Pons (tissue), 1 donor: ENCODE measurements around the gene C10orf88.
A peak's percentile ranks its signal among the peaks of the same experiment; 100 is the strongest.
"Not testable (repeated sequence)": the region's sequence is repeated elsewhere in the genome, so short reads cannot be mapped to it uniquely, and the experiment has no call there.

Experiments
- DNase-seq: peaks from one replicate; pipeline ENCODE4 v3.0.0-alpha.2; 2016; ENCODE audit warnings: low spot score

C10orf88 gene

GRCh38 chr10:122962405-122962804 is 8.4 kb upstream of the C10orf88 start:
- DNase-seq: no peak

GRCh38 chr10:122957474-122957873 is 3.4 kb upstream of the C10orf88 start:
- DNase-seq: no peak

- no peak for DNase-seq
These were observed 1.9 kb upstream of the C10orf88 start for GRCh38 chr10:122955892-122956291.

GRCh38 chr10:122954731-122955050 is 664 bp upstream of the C10orf88 start:
- DNase-seq: no peak

- DNase-seq: no peak
These were observed 4.7 kb downstream of the C10orf88 start for GRCh38 chr10:122949296-122949695.

- no peak for DNase-seq
These were observed 14.0 kb downstream of the C10orf88 start for GRCh38 chr10:122939856-122940543.

- no peak for DNase-seq
These were observed 14.7 kb downstream of the C10orf88 start for GRCh38 chr10:122939133-122939855.

GRCh38 chr10:122931088-122931906 is 22.7 kb downstream of the C10orf88 start:
- DNase-seq: no peak

- no peak for DNase-seq
These were observed 23.9 kb downstream of the C10orf88 start for GRCh38 chr10:122930140-122930539.

GRCh38 chr10:122915700-122916099 is 38.3 kb downstream of the C10orf88 start:
- DNase-seq: no peak

- peak; percentile 5 for DNase-seq
These were observed 42.0 kb downstream of the C10orf88 start for GRCh38 chr10:122911889-122912484.

- no peak for DNase-seq
These were observed 43.7 kb downstream of the C10orf88 start, which contains the start of gene FAM24A for GRCh38 chr10:122910310-122910709. Gene FAM24A (plus strand): TSS chr10:122910610. CDS start chr10:122911635, 1,025 bp downstream.

- DNase-seq: not testable (repeated sequence)
These were observed 50.2 kb downstream of the C10orf88 start for GRCh38 chr10:122903861-122904260.

- DNase-seq: no peak
These were observed 59.6 kb downstream of the C10orf88 start for GRCh38 chr10:122894261-122894944.

- DNase-seq: no peak
These were observed 69.9 kb downstream of the C10orf88 start for GRCh38 chr10:122884166-122884565.

- DNase-seq: no peak
These were observed 71.3 kb downstream of the C10orf88 start for GRCh38 chr10:122882766-122883165.
